ENCODE measurements around the gene CACNA1B. TPM values are rescaled to one million over a fixed set of nuclear protein-coding genes. Genes with fewer than 3 reads are reported as not detected.
"Not testable (repeated sequence)": the region's sequence is repeated elsewhere in the genome, so short reads cannot be mapped to it uniquely, and the experiment has no call there.

The CACNA1B gene
- total RNA-seq, 1 donor, result under 0.01 TPM

DNA sequence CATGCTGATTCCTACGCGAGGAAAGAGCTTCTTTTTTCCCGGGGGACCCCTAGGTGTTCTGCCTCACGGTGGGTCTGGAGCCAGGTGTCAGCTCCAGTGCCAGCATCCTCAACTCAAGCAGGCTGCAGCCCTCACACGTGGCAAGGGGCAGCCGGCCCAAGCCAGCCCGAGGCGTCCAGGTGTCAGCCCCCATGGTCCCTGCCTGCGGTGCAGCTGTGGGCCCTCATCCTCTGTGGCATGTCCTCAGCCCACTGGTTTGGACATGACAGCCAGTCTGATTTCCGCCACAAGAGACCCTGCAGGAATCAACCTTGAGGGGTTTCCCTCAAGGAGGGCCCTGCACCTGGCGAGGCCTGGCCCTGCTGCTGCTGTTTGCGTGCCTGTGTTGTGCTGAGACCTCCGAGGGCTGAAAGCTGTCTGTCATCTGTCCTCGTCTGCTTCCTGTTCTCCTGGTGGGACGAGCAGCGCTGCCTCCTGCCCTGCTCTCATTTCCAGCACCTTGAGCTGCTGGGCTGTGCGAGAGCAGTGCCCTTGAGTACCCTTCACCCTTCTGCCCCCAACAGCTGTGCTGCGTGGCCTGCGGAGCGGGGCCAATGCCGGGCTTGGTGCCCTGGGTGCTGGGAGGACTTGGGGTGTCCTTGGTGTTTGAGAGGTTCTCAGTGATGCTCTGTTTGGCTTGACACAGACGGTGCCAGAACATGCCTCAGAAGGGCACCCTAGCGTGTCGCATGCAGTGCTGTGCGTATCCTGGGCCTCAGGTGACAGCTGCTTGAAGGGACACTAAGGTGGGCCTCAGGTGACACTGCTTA is 137.6 kb downstream of the CACNA1B start:
- Histone ChIP-seq H3K36me3 (ENCODE audit: insufficient read depth, low read length) (no peaks in the 10 kb centered on the region), H3K9me3 (ENCODE audit: low read depth, low read length) (no peaks in the 10 kb centered on the region), H3K79me2 (ENCODE audit: insufficient read depth, low read length) (no peaks in the 10 kb centered on the region), H3K27me3 (ENCODE audit: insufficient read depth, low read length) (no peaks in the 10 kb centered on the region), H3K4me3 (ENCODE audit: insufficient read depth, low read length) (no peak overlapping the region), H3K27ac (ENCODE audit: low read depth, low read length) (no peak overlapping the region), H3K4me1 (ENCODE audit: insufficient read depth, low read length) (no peaks in the 10 kb centered on the region), H2AFZ (ENCODE audit: low read length) (no peak overlapping the region), H4K20me1 (ENCODE audit: insufficient read depth, low read length) (no peaks in the 10 kb centered on the region), H3K4me2 (ENCODE audit: insufficient read depth, low read length) (no peak overlapping the region)
- DNase-seq (ENCODE audit: insufficient read length, low spot score, missing footprints), result no peak
- TF ChIP-seq, protein P1, sequence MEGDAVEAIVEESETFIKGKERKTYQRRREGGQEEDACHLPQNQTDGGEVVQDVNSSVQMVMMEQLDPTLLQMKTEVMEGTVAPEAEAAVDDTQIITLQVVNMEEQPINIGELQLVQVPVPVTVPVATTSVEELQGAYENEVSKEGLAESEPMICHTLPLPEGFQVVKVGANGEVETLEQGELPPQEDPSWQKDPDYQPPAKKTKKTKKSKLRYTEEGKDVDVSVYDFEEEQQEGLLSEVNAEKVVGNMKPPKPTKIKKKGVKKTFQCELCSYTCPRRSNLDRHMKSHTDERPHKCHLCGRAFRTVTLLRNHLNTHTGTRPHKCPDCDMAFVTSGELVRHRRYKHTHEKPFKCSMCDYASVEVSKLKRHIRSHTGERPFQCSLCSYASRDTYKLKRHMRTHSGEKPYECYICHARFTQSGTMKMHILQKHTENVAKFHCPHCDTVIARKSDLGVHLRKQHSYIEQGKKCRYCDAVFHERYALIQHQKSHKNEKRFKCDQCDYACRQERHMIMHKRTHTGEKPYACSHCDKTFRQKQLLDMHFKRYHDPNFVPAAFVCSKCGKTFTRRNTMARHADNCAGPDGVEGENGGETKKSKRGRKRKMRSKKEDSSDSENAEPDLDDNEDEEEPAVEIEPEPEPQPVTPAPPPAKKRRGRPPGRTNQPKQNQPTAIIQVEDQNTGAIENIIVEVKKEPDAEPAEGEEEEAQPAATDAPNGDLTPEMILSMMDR (IDR thresholded peaks at IDR 0.05; ENCODE audit: extremely low read depth, low read depth, low read length), result no peak

DNA sequence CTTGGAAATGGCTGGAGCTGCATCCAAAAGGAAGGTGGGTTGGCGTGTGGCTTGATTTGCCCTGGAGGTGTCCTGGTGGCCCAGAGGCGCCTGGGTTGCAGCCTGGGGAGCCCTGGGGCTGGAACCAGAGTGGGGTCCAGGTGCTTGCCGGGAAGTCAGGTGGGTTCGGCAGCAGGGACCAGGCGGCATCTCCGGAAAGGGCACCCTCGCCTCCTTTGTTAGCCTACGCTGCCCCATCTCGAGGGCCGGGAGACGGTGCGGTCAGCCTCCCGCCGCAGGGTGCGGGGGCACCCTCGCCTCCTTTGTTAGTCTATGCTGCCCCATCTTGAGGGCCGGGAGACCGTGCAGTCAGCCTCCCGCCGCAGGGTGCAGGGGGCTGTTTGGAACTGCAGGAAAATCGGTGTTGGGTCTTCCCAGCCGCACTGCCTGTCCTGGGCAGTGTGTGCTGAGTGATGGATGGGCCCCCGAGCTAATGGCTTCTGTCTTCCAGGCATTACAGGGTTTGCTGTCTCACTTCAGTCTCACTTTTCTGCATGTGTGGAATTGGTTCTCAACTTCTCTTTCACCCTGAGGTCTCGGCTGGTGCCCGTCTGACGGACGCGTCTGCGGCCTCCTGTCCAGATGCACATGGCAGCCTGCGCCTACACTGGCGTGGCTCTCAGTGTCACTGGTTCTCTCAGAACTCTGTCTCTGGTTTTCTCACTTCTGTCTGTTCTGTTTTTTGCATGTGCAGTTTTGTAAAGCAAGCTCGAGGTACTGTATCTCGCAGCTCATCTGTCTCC is 139.0 kb downstream of the CACNA1B start:
- H3K9me3 ChIP-seq (ENCODE audit: low read depth, low read length), result no peaks in the 10 kb centered on the region
- no peak overlapping the region for H3K4me3 ChIP-seq (ENCODE audit: insufficient read depth, low read length)
- DNase-seq (ENCODE audit: insufficient read length, low spot score, missing footprints), result peak; percentile 65
- H3K27ac ChIP-seq (ENCODE audit: low read depth, low read length), result no peak overlapping the region
- H4K20me1 ChIP-seq (ENCODE audit: insufficient read depth, low read length), result no peaks in the 10 kb centered on the region
- H3K36me3 ChIP-seq (ENCODE audit: insufficient read depth, low read length), result no peaks in the 10 kb centered on the region
- H3K27me3 ChIP-seq (ENCODE audit: insufficient read depth, low read length), result no peaks in the 10 kb centered on the region
- no peaks in the 10 kb centered on the region for H3K4me1 ChIP-seq (ENCODE audit: insufficient read depth, low read length)
- H3K4me2 ChIP-seq (ENCODE audit: insufficient read depth, low read length), result no peak overlapping the region
- no peak overlapping the region for H2AFZ ChIP-seq (ENCODE audit: low read length)
- TF ChIP-seq, protein P1 (IDR thresholded peaks at IDR 0.05; ENCODE audit: extremely low read depth, low read depth, low read length), result no peak
- no peaks in the 10 kb centered on the region for H3K79me2 ChIP-seq (ENCODE audit: insufficient read depth, low read length)

DNA sequence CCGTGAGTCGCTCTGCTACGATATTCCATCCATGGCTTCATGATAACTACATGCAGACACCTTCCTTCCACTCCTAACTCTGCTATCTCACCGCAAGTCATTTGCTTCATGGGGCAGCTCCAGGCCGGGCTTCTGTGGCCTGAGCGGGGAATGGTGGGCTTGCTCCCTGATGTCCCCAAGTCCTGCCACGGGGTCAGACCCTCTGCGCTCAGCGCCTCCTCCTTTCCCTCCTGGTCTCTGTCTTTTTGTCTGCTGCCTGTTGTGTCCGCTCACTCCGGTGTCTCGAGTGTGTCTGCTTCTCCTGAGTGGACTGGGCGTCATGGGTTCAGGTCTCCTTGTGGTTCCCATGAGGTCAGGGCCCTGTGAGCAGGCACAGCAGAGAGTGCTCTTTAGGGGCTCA is 139.6 kb downstream of the CACNA1B start:
- Histone ChIP-seq H3K4me2 (ENCODE audit: insufficient read depth, low read length) (no peak overlapping the region), H2AFZ (ENCODE audit: low read length) (no peak overlapping the region), H3K4me1 (ENCODE audit: insufficient read depth, low read length) (no peaks in the 10 kb centered on the region), H3K9me3 (ENCODE audit: low read depth, low read length) (no peaks in the 10 kb centered on the region), H3K27me3 (ENCODE audit: insufficient read depth, low read length) (peaks cover 5% of the 10 kb centered on the region), H3K27ac (ENCODE audit: low read depth, low read length) (no peak overlapping the region), H3K36me3 (ENCODE audit: insufficient read depth, low read length) (no peaks in the 10 kb centered on the region), H3K4me3 (ENCODE audit: insufficient read depth, low read length) (no peak overlapping the region), H3K79me2 (ENCODE audit: insufficient read depth, low read length) (no peaks in the 10 kb centered on the region), H4K20me1 (ENCODE audit: insufficient read depth, low read length) (no peaks in the 10 kb centered on the region)
- TF ChIP-seq, protein P1 (IDR thresholded peaks at IDR 0.05; ENCODE audit: extremely low read depth, low read depth, low read length), result no peak
- DNase-seq (ENCODE audit: insufficient read length, low spot score, missing footprints), result no peak

DNA sequence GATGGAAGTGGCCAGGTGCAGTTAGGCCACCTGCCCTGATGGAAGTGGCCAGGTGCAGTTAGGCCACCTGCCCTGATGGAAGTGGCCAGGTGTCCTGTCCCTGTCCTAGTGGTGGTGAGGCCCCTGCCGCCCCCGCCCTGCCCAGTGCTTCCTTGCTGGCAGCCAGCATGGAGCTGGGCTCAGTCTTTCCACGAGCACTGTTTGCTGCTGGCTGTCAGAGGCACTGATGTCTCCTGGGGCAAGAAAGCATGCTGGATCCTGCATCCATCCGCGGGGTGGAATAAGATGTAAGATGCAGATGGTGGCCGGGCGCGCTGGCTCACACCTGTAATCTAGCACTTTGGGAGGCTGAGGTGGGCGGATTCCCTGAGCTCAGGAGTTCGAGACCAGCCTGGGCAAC is 141.9 kb downstream of the CACNA1B start:
- not testable (repeated sequence) for H3K4me1 ChIP-seq (ENCODE audit: insufficient read depth, low read length); H3K4me3 ChIP-seq (ENCODE audit: insufficient read depth, low read length); H3K27ac ChIP-seq (ENCODE audit: low read depth, low read length); DNase-seq (ENCODE audit: insufficient read length, low spot score, missing footprints); H3K9me3 ChIP-seq (ENCODE audit: low read depth, low read length); H3K4me2 ChIP-seq (ENCODE audit: insufficient read depth, low read length); H2AFZ ChIP-seq (ENCODE audit: low read length); H3K36me3 ChIP-seq (ENCODE audit: insufficient read depth, low read length); H3K79me2 ChIP-seq (ENCODE audit: insufficient read depth, low read length); H4K20me1 ChIP-seq (ENCODE audit: insufficient read depth, low read length)
- peaks cover 21% of the 10 kb centered on the region for H3K27me3 ChIP-seq (ENCODE audit: insufficient read depth, low read length)
